GM12878 (cell line): Measurements from ENCODE around the gene TANC1. TPM values are rescaled to one million over a fixed set of nuclear protein-coding genes. Genes with fewer than 3 reads are reported as not detected.

ENCODE experiments used
- ATAC-seq: fragments of 200-7000 bp; cut with Tn5 transposase; 3 replicates; pipeline ENCODE4 v1.9.1; 2020; ENCODE audit warnings: mild to moderate bottlenecking, moderate library complexity
- BruUV-seq: library from RNA; stranded (reverse); fragments of 400-500 nt; replicated peaks from 2 replicates; lab custom pipeline; 2021; lab: Mats Ljungman, UMichigan
- CTCF ChIA-PET: fragments of 300-600 bp; sonication (Branson Sonifier 250); formaldehyde crosslinking; extraction: SDS; loops from one replicate; lab custom pipeline; 2021; ENCODE audit warnings: inconsistent platforms; lab: Yijun Ruan, JAX
- POLR2A ChIA-PET: fragments of 350-600 bp; formaldehyde crosslinking; extraction: SDS; loops from one replicate; lab custom pipeline; 2021; ENCODE audit warnings: inconsistent platforms; lab: Charles Lee
- RAD21 ChIA-PET: fragments of 300-600 bp; sonication (Branson Sonifier 250); formaldehyde crosslinking; loops from one replicate; lab custom pipeline; 2023; ENCODE audit warnings: antibody characterized with exemption; ENCODE audit not compliant: unreplicated experiment; lab: Charles Lee
- SMC1A ChIA-PET: fragments of 300-600 bp; sonication (Branson Sonifier 250); formaldehyde crosslinking; loops from one replicate; lab custom pipeline; 2023; ENCODE audit not compliant: unreplicated experiment, uncharacterized antibody; lab: Charles Lee
- DNase-seq: peaks from one replicate; pipeline ENCODE4 v3.0.0-alpha.2; 2011; ENCODE audit warnings: low read depth, low spot score
- FAIRE-seq: peaks from 3 replicates; lab custom pipeline; 2011; peaks lifted over from hg19 to GRCh38; lab: Jason Lieb, UNC
- H2AFZ ChIP-seq: 2 replicates; pipeline ENCODE4 v1.6.0; 2011; ENCODE audit warnings: low read depth, low read length, control low read depth; ENCODE audit not compliant: control insufficient read depth
- H3K27ac ChIP-seq: 2 replicates; pipeline ENCODE4 v1.5.1; 2011; ENCODE audit warnings: control low read depth; ENCODE audit not compliant: control insufficient read depth, insufficient read depth
- H3K27me3 ChIP-seq, 2 experiments: replicated peaks in 1 of 2; 2 replicates each; pipeline versions ENCODE4 v1.6.0 to v1.6.1; 2011; ENCODE audit warnings: low read length in 1 of 2; ENCODE audit not compliant: control insufficient read depth in 2 of 2, insufficient read depth in 2 of 2
- H3K36me3 ChIP-seq, 2 experiments: 2 replicates each; pipeline ENCODE4 v1.5.1; 2011; ENCODE audit warnings: low read length in 1 of 2; ENCODE audit not compliant: control insufficient read depth in 2 of 2, insufficient read depth in 2 of 2
- H3K4me1 ChIP-seq: 2 replicates; pipeline ENCODE4 v1.6.1; 2011; ENCODE audit warnings: mild to moderate bottlenecking, low read length, moderate library complexity, mixed read lengths; ENCODE audit not compliant: control insufficient read depth, insufficient read depth
- H3K4me2 ChIP-seq: 2 replicates; pipeline ENCODE4 v1.6.0; 2011; ENCODE audit warnings: control low read depth; ENCODE audit not compliant: control insufficient read depth, insufficient read depth
- H3K4me3 ChIP-seq: fragments of 200-600 bp; sonication (generic); 2 replicates; pipeline ENCODE4 v1.5.1; 2016
- H3K79me2 ChIP-seq: 2 replicates; pipeline ENCODE4 v1.6.0; 2011; ENCODE audit warnings: low read length; ENCODE audit not compliant: control insufficient read depth, insufficient read depth
- H3K9ac ChIP-seq: 2 replicates; pipeline ENCODE4 v1.8.0; 2011; ENCODE audit warnings: low read length, control low read depth, mixed read lengths; ENCODE audit not compliant: control insufficient read depth, insufficient read depth
- H3K9me3 ChIP-seq: replicated peaks from 3 replicates; pipeline ENCODE4 v1.5.1; 2011; ENCODE audit warnings: mild to moderate bottlenecking, low read length; ENCODE audit not compliant: control insufficient read depth, insufficient read depth
- H4K20me1 ChIP-seq: 2 replicates; pipeline ENCODE4 v1.6.0; 2011; ENCODE audit not compliant: control insufficient read depth, insufficient read depth
- E4F1 ChIP-seq: fragments of 450-650 bp; IDR thresholded peaks from 2 replicates; pipeline ENCODE4 v1.6.1; 2018; ENCODE audit warnings: borderline replicate concordance, mild to moderate bottlenecking; ENCODE audit not compliant: partially characterized antibody
- HCFC1 ChIP-seq: fragments of 150-350 bp; IDR thresholded peaks from 2 replicates; pipeline ENCODE4 v1.6.1; 2014; ENCODE audit warnings: low read length
- HDAC2 ChIP-seq: fragments of 200-600 bp; sonication (generic); IDR thresholded peaks from 2 replicates; pipeline ENCODE4 v1.6.1; 2017
- RAD21 ChIP-seq: IDR thresholded peaks from 2 replicates; pipeline ENCODE4 v1.6.1; 2011; ENCODE audit warnings: mild to moderate bottlenecking, low read depth, low read length, moderate library complexity; ENCODE audit not compliant: insufficient read depth
- SMAD5 ChIP-seq: IDR thresholded peaks from 2 replicates; pipeline ENCODE4 v1.6.1; 2016; ENCODE audit warnings: antibody characterized with exemption, low read depth
- WGBS: methylation state at CpG from one replicate; pipeline ENCODE4 v1.1.6; 2016; ENCODE audit warnings: low lambda C conversion rate; ENCODE audit not compliant: insufficient replicate concordance, insufficient coverage; ENCODE audit errors: missing lambda C conversion rate; 5-methylcytosine and 5-hydroxymethylcytosine counted together
- in situ Hi-C: fragments of 300-500 bp; cut with MboI; formaldehyde crosslinking; loops from 9 replicates; pipeline ENCODE4 v1.14.3; 2018; ENCODE audit warnings: mixed read lengths
- intact Hi-C: fragments of 100-400 bp; cut with micrococcal nuclease; formaldehyde crosslinking; loops from one replicate; pipeline ENCODE4 v1.14.2; 2022; ENCODE audit not compliant: unreplicated experiment
- polyA plus RNA-seq, 11 experiments: library from polyadenylated mRNA; depleted of rRNA in 4 of 11; unstranded in 6 of 11; stranded (reverse) in 5 of 11; fragments of >200 nt; fragmentation: Nextera tagmentation in 4 of 11; fragmentation: Illumina TruSeq in 1 of 11; extraction: Ambion mirVana in 4 of 11; extraction: Trizol in 1 of 11; gene quantifications; 1 replicate in 1 of 11; 2 replicates in 10 of 11; pipeline versions ENCODE4 v1.2.1 to v1.2.3, GENCODE V29; 2011 to 2016; ENCODE audit warnings: inconsistent platforms in 2 of 11, missing spikeins in 2 of 11, low read depth in 1 of 11
- total RNA-seq, 4 experiments: library from RNA; depleted of rRNA in 3 of 4; stranded (reverse); fragments of >200 nt in 3 of 4; fragmentation: Illumina TruSeq in 1 of 4; extraction: Trizol in 1 of 4; gene quantifications; 2 replicates each; pipeline versions ENCODE4 v1.2.1 to v1.2.3, GENCODE V29; 2013 to 2021
- TF ChIP-seq, protein P1 (sequence below), 3 experiments: IDR thresholded peaks in 2 of 3; conservative IDR thresholded peaks in 1 of 3; 2 replicates each; pipeline ENCODE4 v1.5.1; 2011; ENCODE audit warnings: low read depth in 3 of 3, low read length in 3 of 3, mild to moderate bottlenecking in 3 of 3, control low read depth in 2 of 3, moderate library complexity in 2 of 3, inconsistent platforms in 1 of 3, mixed read lengths in 1 of 3; ENCODE audit not compliant: control insufficient read depth in 2 of 3, insufficient read depth in 1 of 3; ENCODE audit errors: extremely low read depth in 1 of 3
- TF ChIP-seq, protein P2 (sequence below): fragments of 150-350 bp; IDR thresholded peaks from 2 replicates; pipeline ENCODE4 v1.6.1; 2016; ENCODE audit warnings: low read depth, low read length

The TANC1 gene
- total and polyA plus RNA-seq, 10 of the 15 experiments (the other 5 are each of a cell fraction or from before 2014, with no cell fraction given): 0.05 to 5.0 (median 0.34) TPM

GRCh38 chr2:159133797-159134196 lies 165.4 kb downstream of the TANC1 start:
- H3K4me3 ChIP-seq: no peak overlapping the region
- H3K4me1 ChIP-seq: no peaks in the 10 kb centered on the region
- H4K20me1 ChIP-seq: no peaks in the 10 kb centered on the region
- in situ Hi-C loops: no loop called here
- no peak overlapping the region for H3K4me2 ChIP-seq
- H3K9me3 ChIP-seq: no peaks in the 10 kb centered on the region
- no peaks in the 10 kb centered on the region for H3K36me3 ChIP-seq
- SMC1A ChIA-PET: interaction anchor here (0.7 to 1.3 kb wide), 5 partner anchors 15 to 834 kb away, joined by 3 to 5 read pairs (median 4); no protein-coding TSS in a partner anchor
- TF ChIP-seq, protein P1, sequence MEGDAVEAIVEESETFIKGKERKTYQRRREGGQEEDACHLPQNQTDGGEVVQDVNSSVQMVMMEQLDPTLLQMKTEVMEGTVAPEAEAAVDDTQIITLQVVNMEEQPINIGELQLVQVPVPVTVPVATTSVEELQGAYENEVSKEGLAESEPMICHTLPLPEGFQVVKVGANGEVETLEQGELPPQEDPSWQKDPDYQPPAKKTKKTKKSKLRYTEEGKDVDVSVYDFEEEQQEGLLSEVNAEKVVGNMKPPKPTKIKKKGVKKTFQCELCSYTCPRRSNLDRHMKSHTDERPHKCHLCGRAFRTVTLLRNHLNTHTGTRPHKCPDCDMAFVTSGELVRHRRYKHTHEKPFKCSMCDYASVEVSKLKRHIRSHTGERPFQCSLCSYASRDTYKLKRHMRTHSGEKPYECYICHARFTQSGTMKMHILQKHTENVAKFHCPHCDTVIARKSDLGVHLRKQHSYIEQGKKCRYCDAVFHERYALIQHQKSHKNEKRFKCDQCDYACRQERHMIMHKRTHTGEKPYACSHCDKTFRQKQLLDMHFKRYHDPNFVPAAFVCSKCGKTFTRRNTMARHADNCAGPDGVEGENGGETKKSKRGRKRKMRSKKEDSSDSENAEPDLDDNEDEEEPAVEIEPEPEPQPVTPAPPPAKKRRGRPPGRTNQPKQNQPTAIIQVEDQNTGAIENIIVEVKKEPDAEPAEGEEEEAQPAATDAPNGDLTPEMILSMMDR (IDR thresholded peaks at IDR 0.05 in 2 of 3, conservative IDR thresholded peaks at IDR 0.05 in 1 of 3; ENCODE audit: control insufficient read depth in 2 of 3, extremely low read depth in 1 of 3, insufficient read depth in 1 of 3, low read depth in 3 of 3, low read length in 3 of 3): peak in 2 of 3 experiments; percentile 4 to 41; a peak in 1 of 6 replicates
- TF ChIP-seq HCFC1 (no peak), HDAC2 (no peak), RAD21 (peak; percentile 44; the same call in 1 of the 2 replicates), E4F1 (no peak), SMAD5 (no peak)
- TF ChIP-seq, protein P2, sequence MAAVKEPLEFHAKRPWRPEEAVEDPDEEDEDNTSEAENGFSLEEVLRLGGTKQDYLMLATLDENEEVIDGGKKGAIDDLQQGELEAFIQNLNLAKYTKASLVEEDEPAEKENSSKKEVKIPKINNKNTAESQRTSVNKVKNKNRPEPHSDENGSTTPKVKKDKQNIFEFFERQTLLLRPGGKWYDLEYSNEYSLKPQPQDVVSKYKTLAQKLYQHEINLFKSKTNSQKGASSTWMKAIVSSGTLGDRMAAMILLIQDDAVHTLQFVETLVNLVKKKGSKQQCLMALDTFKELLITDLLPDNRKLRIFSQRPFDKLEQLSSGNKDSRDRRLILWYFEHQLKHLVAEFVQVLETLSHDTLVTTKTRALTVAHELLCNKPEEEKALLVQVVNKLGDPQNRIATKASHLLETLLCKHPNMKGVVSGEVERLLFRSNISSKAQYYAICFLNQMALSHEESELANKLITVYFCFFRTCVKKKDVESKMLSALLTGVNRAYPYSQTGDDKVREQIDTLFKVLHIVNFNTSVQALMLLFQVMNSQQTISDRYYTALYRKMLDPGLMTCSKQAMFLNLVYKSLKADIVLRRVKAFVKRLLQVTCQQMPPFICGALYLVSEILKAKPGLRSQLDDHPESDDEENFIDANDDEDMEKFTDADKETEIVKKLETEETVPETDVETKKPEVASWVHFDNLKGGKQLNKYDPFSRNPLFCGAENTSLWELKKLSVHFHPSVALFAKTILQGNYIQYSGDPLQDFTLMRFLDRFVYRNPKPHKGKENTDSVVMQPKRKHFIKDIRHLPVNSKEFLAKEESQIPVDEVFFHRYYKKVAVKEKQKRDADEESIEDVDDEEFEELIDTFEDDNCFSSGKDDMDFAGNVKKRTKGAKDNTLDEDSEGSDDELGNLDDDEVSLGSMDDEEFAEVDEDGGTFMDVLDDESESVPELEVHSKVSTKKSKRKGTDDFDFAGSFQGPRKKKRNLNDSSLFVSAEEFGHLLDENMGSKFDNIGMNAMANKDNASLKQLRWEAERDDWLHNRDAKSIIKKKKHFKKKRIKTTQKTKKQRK: no peak
- intact Hi-C loops: no loop called here
- POLR2A ChIA-PET: no interaction called here
- no peaks in the 10 kb centered on the region for H3K79me2 ChIP-seq
- RAD21 ChIA-PET: interaction anchor here (0.9 to 1.4 kb wide), 5 partner anchors 15 to 833 kb away, joined by 3 to 4 read pairs (median 4); no protein-coding TSS in a partner anchor
- CTCF ChIA-PET: interaction anchor here (0.6 to 2.3 kb wide), 10 partner anchors 15 to 889 kb away, joined by 3 to 12 read pairs (median 4); partner anchors contain the start of gene MARCHF7
- 47% methylated on average over 4 of the region's 4 CpGs for WGBS
- no peak overlapping the region for H3K27ac ChIP-seq
- FAIRE-seq (no peak), DNase-seq (no peak), ATAC-seq (peak; percentile 40; the same call in 2 of the 3 replicates)
- no peak overlapping the region for H2AFZ ChIP-seq
- H3K9ac ChIP-seq: no peak overlapping the region
- no TSS peak for BruUV-seq
- no peaks in the 10 kb centered on the region; a peak in 1 of 4 replicates for H3K27me3 ChIP-seq
